Left renal pelvis (tissue), 4 donors: ENCODE measurements around the gene ZNF324B. TPM values are rescaled to one million over a fixed set of nuclear protein-coding genes. Genes with fewer than 3 reads are reported as not detected.
"Not testable (repeated sequence)": the region's sequence is repeated elsewhere in the genome, so short reads cannot be mapped to it uniquely, and the experiment has no call there.

Experiments
- DNase-seq, 4 donors: peaks; one replicate each; pipeline ENCODE4 v3.0.0-alpha.2; 2013; ENCODE audit warnings: low read depth in 4 of 4, low spot score in 3 of 4
- polyA plus RNA-seq, 4 donors: library from polyadenylated mRNA; unstranded; fragments of 120-200 nt; gene quantifications; one replicate each; pipeline ENCODE4 v1.2.1, GENCODE V29; 2013; ENCODE audit not compliant: insufficient read length in 4 of 4

Gene ZNF324B
- polyA plus RNA-seq, 4 donors: 5.6 to 7.1 (median 6.1) TPM

- DNase-seq: no peak
Observed at GRCh38 chr19:58450856-58451357, 515 bp upstream of the ZNF324B start.

GRCh38 chr19:58453743-58454142 lies 2.3 kb downstream of the ZNF324B start:
- no peak for DNase-seq

- DNase-seq: no peak
Observed at GRCh38 chr19:58455306-58455705, 3.9 kb downstream of the ZNF324B start.

GRCh38 chr19:58456111-58456510 lies 4.7 kb downstream of the ZNF324B start:
- no peak for DNase-seq

- no peak for DNase-seq
Observed at GRCh38 chr19:58460039-58460438, 8.6 kb downstream of the ZNF324B start.

- DNase-seq: no peak
Observed at GRCh38 chr19:58466089-58466759, 14.8 kb downstream of the ZNF324B start.

- peak; percentile 89 to 96 (median 92) for DNase-seq
Observed at GRCh38 chr19:58466760-58467589, 15.6 kb downstream of the ZNF324B start, which contains the start of gene ZNF324. ZNF324 (plus strand) TSS chr19:58467080; CDS start chr19:58469186, 2,106 bp downstream.

GRCh38 chr19:58468216-58468839 lies 16.9 kb downstream of the ZNF324B start:
- no peak for DNase-seq

- DNase-seq: no peak
Observed at GRCh38 chr19:58469241-58470013, 18.0 kb downstream of the ZNF324B start.

GRCh38 chr19:58470837-58471543 lies 19.6 kb downstream of the ZNF324B start:
- DNase-seq: not testable (repeated sequence)

- DNase-seq: no peak
Observed at GRCh38 chr19:58471736-58472135, 20.3 kb downstream of the ZNF324B start.

GRCh38 chr19:58473775-58474174 lies 22.4 kb downstream of the ZNF324B start:
- no peak for DNase-seq

- no peak for DNase-seq
Observed at GRCh38 chr19:58474291-58474996, 23.0 kb downstream of the ZNF324B start.

- DNase-seq: no peak
Observed at GRCh38 chr19:58474997-58475713, 23.7 kb downstream of the ZNF324B start.

- peak; percentile 93 to 95 (median 94) for DNase-seq
Observed at GRCh38 chr19:58475714-58476497, 24.5 kb downstream of the ZNF324B start, which contains the start of gene ZNF446. ZNF446 (plus strand) TSS chr19:58476352; CDS start chr19:58477219, 867 bp downstream.

- no peak for DNase-seq
Observed at GRCh38 chr19:58476498-58477015, 25.1 kb downstream of the ZNF324B start.

GRCh38 chr19:58477130-58477529 lies 25.7 kb downstream of the ZNF324B start:
- DNase-seq: no peak
